GM18520 (cell line): ENCODE data around the gene IFT43.

ENCODE experiments used
- ATAC-seq: cut with Tn5 transposase; IDR thresholded peaks from one replicate; pipeline ENCODE4 v1.9.1; 2021; ENCODE audit not compliant: unreplicated experiment

IFT43 gene

DNA sequence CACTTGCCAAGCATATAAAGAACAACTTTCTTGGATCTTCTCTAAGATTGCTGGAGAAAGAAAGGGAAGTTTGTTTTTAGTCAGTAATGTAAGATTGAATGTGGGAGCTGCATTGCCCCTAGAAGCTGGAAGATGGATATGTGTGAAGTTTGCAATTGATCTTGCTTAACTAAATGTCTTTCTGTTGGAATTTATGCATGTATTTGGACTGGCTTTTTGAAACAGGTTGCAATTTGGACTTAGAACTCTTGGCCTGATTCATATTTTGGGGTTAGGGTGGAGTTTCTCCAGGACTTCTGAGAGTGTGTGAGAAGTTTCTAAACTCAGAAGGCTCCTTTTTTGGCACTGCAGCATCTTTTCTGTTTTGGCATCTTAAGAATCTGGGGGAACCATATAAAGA, 26.4 kb downstream of the IFT43 start:
- ATAC-seq, result no peak

DNA sequence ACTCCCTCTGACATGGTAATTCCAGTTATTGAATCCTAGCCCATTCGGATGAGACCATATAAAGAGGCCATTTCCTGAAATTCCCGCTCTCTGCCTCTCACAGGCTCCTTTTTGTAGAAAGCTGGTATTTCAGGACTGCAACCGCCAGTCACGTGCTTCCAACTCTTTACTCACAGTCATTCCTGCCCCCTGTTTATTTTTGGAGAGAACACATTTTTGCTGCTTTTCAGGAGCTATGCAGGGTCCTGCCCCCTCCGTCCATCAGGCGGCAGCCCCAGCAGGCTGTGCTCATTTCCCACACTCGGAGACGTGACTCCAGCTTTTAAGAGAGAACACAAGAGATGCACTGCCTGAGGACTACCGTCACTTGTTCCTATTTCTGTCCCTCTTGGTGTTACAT, 26.8 kb downstream of the IFT43 start:
- ATAC-seq, result no peak

DNA sequence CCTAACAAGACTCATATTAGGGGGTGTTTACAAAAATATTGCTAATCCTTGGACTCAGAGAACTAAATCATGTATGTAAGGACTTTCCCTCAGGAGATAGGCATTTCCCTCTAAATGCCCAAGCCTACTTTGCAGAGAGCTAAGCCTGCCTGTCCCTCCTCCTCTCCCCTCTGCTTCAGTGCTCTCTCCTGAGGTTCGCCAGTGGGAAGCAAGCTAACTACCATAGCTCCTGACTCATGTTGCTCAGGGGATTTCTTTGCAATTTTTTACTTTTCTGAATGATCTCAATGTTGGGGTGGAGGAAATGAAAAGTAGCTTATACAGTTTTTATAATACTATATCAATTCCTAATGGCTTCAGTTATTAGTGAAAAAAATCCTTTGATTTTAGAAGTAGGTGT, 29.6 kb downstream of the IFT43 start:
- ATAC-seq, result no peak

DNA sequence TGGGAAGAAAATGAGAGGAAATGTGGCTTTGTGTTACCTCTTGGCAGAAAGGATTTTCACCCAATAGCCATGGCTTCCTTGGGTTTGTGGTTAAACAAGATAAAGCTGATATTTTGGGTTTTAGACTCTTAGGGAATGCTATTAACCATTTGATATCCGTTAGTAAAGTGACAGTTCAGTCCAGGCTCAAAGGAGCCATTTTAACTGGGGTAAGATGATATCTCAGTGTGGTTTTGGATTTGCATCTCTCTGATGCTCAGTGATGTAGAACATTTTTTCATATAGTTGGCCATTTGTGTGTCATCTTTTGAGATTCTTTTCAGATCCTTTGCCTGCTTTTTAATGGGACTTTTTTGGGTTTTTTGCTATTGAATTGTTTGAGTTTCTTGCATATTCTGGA, 30.1 kb downstream of the IFT43 start:
- no peak for ATAC-seq

DNA sequence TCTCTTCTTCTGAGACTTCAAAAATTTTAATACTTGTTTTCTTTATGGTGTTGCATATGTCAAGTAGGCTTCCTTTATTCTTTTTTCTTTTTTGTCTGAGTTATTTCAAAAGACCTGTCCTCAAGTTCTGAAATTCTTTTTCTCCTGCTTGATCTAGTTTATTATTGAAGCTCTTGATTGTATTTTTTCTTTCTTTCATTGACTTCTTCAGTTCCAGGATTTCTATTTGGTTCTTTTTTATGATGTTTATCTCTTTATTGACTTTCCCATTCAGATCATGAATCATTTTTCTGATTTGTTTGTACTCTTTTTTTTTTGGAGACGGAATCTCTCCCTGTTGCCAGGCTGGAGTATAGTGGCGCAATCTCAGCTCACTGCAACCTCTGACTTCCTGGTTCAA, 34.1 kb downstream of the IFT43 start:
- ATAC-seq, result no peak

DNA sequence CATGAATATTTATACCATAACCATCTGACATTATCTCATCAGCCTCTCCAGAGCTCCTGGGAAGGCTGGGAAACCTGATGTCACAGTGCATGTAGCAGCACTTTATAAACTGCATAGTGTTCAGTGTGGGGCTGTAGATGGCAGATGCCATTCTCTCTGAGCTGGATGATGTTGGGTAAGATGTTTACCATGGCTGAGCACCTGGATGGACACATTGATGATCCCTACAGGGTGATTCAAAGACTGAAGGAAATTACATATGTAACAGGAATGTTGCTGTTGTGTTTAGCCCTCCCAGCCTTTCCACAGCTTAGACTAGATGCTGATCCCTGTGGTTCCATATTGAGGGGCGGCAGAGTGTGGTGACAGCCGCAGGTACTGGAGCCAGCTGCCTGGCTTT, 37.4 kb downstream of the IFT43 start:
- no peak for ATAC-seq

DNA sequence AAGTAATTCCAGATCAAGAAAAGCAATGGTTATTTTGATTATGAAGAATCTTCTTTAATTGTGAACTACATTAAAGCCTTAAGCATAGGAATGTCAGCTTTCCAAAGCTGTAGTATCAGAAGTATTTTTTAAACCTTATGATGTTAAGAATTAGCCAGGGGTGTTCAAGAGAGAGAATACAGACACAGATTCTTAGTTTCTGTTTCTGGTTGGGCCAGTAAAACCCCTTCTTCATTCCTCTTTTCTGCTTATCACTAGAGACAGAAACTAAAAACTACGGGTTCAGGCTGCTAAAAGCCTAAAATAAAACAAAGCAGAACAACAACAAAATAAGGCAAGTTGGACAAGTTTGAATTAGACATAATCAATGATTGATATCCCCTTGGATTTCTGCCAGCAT, 38.2 kb downstream of the IFT43 start:
- ATAC-seq, result no peak

DNA sequence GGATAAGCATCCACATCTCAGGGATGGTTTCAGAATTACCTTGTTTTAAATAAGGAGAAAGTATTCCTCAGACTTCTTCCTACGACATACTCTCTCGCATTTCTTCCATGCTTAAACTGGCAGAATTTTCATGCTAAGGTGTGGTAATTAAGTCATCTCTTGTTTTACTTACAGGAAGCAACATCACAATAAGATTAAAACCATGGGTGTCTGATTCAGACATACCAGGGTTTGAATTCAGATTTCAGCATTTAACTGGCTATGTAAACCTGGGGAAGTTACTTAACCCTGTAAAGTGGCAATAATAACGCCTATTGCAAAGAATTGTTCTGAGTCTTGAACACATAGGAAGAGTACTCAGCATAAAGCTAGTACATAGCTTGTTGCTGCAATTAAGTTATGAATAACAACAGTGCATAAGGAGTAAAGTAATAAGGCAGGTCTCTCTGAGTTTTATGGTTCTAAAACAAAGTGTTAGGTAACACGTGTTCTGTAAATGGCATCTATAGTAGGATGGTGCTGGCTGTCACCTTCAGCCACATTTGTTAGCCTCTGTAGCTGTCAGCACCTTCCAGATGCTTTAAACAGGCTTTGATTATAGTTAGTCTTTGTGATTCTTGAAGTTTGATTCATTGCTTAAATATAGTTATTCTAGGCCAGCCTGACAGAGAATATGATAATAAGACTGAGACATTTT, 38.8 kb downstream of the IFT43 start:
- no peak for ATAC-seq

DNA sequence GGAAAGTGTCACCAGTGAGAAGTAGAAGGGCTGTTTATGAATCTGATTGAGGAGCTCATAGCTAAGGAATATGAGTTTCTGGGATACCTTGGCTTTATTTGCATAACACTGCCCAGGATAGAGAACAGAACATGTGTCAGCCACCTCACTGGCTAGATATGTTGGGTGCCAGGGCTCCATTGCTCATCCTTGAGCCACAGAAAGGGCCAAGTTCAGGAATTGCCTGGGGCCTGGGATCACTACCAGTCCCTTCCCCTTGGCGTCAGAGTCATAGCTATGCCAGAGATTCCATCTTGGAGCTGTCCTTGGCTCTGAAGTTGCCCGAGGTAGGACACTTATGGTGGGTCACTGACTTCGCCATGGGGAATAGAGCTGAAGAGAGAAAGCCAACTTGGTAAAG, 49.0 kb downstream of the IFT43 start:
- no peak for ATAC-seq

DNA sequence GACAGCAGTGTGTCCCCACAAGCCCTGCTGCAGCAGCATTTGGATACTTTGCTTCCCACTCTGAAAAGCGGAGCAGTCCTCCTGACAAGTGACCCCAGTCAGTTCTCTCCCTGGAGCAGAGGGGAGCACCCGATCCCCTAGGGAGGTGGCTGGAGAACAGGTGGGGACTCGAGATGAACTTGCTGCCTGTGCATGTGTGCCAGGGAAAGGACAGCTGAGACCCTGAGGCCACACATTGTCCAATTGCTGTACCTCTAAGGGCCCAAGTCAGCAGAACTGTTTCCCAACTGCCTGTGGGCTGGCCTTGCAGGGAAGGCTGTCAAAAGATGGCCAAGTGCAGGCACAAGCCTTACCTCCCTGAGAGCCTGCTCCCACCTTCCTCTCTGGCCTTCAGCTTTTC, 55.1 kb downstream of the IFT43 start:
- no peak for ATAC-seq

DNA sequence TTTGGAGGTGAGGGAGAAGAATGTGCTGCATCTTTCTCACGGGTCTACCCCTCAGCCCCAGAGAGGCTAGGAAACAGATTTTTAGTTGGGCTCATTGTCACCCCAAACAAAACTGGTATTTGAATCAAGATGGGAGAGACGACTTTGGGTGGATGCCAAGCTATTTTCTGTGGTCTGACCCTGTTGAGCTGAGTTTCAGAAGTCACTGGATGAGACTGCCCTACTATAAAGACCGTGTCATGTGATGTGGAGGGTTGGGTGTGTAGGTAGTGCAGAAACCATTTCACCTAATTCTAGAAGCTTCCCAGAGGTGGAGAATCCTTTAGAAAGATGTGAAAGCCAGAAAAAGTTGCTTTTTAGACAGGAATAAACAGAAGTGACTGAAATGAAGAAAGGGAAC, 60.2 kb downstream of the IFT43 start:
- ATAC-seq, result no peak

DNA sequence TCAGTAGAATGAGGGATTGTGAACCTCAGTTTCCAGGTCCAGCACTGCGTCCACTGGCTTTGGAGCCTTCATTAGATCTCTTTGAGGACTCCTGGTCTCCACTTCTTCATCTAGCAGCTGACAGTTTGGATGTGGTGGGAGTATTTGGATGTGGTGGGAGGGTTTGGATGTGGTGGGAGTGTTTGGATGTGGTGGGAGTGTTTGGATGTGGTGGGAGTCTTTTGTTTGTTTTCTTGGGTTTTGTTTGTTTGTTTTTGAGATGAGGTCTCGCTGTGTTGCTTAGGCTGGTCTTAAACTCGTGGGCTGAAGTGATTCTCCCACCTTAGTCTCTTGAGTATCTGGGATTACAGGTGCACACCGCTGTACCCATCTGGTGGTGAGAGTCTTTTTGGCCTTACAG, 64.7 kb downstream of the IFT43 start:
- ATAC-seq, result no peak

DNA sequence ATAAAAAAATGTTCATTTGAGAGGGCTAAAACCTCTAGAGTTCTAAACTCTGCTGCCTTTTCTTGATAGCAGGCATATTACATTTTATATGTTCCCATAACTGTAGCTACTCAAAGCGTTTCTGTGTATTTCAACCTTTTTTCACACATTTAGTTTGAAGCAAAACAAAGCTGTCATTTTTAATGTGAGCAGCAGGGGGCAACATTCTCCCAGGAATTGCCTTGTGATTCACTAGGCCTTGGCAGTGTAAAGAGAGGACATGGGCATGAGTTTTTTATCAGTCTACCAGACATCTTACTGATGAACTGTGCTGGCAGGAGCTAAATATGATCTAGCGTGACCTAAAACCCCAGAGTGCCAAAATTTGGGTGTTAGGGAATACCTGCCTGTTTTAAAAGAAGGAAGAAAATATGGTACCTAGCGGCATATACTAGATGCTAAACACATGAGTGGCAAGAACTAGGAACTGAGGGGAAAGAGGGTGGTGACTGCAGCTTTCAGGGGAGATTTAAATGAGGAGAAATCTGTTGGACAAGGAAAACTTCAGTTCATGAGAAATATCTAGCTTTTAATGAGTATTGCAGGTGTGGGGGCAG, 65.3 kb downstream of the IFT43 start:
- ATAC-seq, result no peak

DNA sequence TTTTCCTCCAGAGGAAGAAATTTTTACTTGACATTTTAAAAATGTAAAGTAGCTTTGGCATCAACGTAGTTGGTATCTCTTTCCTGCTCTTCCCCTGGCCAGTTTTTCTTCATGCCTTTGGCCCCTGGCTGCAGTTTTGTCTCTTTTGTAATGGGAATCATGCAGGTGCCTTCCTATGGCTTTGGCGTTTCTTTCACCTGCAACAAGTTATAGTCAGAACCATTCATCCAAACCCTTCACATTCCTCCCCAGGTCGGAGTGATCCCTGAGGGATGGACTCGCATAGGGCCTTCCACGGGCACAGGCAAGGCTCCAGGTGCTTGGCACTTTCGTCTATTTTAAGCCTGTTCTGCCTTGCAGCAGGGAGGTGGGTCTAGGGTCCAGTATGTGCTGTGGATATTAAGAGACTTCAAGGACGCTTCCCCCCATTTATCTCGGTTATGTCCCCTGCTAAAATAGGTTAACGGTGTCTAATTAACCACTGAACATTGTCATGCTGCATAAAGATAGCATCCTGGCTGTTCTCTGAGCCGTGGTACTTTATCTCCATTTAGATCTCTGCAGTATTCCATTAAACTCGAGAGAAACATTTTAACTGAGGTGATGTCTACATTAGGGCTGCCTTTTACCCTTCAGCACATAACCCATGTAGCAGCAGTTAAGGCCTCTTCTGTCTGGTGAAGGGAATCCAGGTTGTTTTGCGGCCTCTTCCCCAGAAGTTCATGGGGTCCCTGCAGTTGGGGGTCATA, 66.3 kb downstream of the IFT43 start:
- ATAC-seq, result no peak

DNA sequence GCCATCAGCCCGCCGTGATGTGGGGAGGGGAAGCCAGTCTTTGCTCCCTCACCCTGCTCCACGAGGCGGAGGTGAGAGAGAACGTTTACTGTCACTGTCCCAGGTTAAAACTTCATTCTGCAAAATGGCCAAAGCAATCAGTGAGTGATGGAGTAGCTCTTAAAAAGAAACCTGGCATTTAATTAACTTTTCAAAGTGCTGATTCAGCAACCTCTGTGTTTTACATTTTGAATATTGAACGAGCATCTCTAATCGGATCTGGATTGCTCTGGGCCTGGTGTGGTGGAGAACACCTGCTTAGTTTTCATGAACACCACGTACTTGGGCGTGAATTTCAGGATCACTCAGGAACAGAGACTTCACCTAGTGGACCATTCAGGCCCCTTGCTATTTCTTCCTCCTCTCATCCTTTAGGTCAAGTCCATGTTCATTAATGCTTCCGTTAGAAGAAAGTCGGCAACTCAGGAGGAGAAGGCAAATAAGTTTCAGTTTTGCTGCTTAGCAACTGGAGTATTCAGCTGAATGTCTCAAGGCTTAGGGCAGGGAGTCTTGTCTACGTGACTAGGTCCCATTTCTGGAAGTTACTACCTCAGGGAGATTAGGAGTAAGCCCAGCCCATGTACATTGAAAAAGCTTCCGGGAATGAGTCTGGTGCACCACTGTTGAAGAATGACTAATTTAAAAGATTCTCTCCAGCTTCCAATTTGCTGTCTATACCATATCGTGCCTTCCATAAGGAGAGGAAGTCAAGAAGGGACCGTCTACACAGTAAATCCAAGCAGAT, 68.2 kb downstream of the IFT43 start:
- ATAC-seq, result no peak

DNA sequence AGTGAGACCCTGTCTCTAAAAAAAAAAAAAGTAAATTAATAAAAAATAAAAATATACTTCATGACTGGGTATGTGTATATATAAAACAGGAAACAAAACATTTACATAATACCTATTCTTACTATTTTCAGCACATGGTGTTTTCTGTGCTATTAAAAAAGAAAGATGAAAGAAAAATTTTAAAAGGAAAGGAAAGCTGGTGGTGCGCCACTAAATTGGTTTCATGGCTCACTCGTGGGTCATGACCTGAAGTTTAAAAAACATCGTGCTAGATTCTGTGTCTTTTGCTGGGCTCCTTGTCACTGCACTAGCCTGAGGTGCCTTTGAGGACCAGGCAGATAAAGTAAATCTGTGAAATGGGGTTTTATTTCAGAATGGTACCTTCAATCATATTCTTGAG, 69.8 kb downstream of the IFT43 start:
- ATAC-seq, result no peak

DNA sequence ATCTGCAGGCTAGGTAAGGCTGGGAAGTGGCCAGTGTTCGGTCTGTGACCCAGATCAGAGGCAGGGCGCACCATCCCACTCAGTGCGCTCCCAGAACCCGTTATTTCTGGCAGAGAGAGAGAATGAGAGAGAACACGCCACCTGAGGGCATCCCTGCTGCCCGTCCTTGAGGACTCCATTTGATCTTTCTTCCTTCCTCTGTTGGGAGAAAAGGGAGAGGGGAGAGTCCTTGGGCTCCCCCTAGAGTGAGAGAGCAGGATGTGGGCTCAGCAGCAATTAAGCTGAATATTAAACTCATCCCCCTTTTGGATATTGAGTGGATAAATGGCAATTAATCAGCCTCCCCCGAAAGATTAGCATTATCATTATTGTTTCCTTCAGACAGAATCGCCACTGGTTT, 70.6 kb downstream of the IFT43 start:
- no peak for ATAC-seq

DNA sequence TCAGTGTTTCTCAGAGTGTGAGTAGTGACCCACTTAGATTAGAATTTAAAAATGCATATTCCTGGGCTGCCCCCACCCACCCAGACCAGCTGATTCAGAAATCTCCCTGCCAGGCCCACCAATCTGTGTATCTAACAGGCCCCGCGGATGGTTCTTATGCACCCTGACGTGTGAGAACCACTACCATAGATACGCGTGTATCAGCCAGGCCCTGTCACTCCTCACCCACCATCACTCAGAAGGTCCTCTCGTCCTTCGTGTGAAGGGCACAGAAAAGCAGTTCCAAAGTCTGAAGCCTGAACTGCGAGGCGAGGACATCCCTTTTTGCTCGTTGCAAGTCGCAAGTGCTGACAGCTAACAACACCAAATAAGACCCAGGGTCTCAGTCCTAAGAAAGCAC, 72.4 kb downstream of the IFT43 start:
- no peak for ATAC-seq

DNA sequence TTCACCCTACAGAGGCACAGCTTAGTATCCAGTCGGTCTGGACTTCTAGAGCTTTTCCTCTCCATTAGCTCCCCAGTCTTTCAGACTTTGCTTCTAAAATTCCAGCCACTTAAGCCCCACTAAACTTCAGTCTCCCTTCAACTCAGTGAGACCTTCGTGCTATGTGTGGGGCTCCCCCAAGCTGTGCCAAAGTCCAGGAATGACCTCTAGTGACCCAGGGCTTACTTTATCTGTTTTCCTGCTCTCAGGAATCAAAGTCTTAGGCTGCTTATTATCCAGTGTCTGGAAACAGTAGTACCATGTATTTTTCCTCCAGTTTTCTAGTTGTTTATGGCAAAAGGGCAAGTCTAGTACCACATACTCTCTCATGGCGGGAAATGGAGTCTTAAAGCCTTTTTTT, 77.8 kb downstream of the IFT43 start:
- ATAC-seq, result no peak

DNA sequence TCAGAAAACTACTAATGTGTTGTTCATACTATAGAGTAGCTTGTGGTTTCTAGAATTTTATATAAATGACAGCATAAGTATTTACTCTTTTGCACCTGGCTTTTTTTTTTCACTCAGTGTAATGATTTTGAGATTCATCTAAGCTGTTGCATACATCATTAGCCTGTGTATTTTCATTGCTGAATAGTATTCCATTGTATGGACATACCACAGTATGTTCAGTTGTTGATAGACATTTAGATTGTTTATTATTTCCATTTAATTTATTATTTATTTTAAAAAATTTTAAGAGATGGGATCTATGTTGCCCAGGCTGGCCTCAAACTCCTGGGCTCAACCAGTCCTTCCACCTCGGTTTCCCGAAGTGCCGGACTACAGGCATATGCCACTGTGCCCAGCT, 80.0 kb downstream of the IFT43 start:
- no peak for ATAC-seq

DNA sequence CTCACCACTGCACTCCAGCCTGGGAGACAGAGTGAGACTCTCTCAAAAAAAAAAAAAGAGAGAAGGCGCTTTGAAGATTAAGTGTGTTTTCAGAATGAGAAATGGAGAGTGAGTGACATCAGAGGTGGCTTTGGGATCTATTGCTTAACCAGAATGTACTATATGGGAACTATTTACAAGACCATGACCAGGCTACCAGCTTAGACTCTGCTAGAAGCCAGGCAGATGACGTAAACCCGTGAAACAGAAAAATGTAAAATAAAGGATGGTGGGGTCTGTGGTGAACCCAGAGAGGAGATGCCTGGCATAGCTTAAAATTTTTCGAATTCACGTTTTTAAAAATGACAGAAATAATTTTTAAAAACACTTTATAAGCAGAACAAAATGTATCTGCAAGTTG, 82.0 kb downstream of the IFT43 start:
- no peak for ATAC-seq

DNA sequence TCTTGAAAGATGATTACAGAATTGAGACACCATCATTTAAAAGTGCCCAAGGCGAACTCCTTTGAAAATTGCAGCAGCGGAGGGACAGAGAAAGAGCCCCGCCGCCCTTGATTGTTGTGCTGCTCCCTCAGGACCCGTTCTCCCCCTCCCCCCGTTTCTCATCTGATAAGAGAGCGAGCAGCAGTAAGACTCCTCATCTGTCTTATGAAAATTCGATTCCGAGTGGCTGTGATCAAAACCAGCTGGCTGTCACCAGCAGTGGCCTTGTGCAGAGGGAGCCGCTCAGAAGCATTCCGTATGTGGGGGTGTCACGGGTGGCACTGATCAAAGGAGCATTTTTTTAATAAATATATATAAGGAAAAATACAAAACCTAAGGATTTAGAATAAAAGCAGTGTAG, 88.2 kb downstream of the IFT43 start:
- no peak for ATAC-seq
